Renal pelvis (tissue), 4 donors: ENCODE measurements around the gene CTTN. TPM values are rescaled to one million over a fixed set of nuclear protein-coding genes. Genes with fewer than 3 reads are reported as not detected.
"Not testable (repeated sequence)": the region's sequence is repeated elsewhere in the genome, so short reads cannot be mapped to it uniquely, and the experiment has no call there.

Source experiments
- DNase-seq: peaks from one replicate; pipeline ENCODE4 v3.0.0-alpha.2; 2013
- polyA plus RNA-seq, 3 donors: library from polyadenylated mRNA; unstranded; fragments of 120-200 nt; gene quantifications; one replicate each; pipeline ENCODE4 v1.2.1, GENCODE V29; 2013; ENCODE audit not compliant: insufficient read length in 3 of 3

Gene CTTN
- polyA plus RNA-seq, 3 donors = 166 to 234 (median 223) TPM

GRCh38 chr11:70448983-70449567, 50.7 kb downstream of the CTTN start:
- DNase-seq = no peak

- no peak for DNase-seq
These were observed 56.0 kb downstream of the CTTN start for GRCh38 chr11:70454197-70454767.

- not testable (repeated sequence) for DNase-seq
These were observed 56.5 kb downstream of the CTTN start for GRCh38 chr11:70454811-70455210.

- DNase-seq = no peak
These were observed 57.0 kb downstream of the CTTN start for GRCh38 chr11:70455354-70455753.

DNA sequence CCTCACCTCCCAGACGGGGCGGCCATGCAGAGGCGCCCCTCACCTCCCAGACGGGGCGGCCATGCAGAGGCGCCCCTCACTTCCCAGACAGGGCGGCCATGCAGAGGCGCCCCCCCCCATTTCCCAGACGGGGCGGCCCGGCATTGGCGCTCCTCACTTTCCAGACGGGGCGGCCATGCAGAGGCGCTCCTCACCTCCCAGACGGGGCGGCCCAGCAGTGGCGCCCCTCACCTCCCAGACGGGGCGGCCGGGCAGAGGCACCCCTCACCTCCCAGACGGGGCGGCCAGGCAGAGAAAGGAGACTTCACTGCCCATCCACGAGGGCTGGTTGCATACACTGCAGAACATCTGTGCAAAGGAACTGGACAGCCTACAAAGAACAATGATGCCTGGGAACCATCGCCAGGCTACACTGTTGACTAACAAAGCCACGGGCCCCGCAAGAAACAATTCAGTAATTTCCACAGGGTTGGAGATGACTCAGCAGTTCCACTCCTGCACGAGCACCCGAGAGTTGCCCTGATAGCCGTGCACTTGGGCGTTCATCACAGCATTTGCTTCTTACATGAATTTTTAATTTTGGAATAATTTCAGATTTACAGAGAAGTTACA, 58.7 kb downstream of the CTTN start:
- no peak for DNase-seq

DNA sequence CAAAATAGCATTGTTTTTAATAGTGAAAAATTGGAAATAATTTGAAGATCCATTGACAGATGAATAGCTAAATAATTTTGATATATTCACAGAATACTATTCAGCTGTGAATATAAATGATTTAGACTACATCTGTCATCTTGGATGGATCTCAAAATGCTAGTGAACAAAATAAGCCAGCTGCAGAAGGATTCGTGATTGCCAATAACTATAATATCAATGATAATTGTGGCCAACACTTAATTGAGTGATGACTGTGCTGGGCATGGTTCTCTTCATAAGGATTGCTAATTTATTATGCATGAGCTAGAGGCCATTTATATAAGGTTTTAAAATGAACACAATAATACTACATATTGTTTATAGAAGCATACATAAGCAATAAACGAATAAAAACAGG, 60.4 kb downstream of the CTTN start:
- no peak for DNase-seq

DNA sequence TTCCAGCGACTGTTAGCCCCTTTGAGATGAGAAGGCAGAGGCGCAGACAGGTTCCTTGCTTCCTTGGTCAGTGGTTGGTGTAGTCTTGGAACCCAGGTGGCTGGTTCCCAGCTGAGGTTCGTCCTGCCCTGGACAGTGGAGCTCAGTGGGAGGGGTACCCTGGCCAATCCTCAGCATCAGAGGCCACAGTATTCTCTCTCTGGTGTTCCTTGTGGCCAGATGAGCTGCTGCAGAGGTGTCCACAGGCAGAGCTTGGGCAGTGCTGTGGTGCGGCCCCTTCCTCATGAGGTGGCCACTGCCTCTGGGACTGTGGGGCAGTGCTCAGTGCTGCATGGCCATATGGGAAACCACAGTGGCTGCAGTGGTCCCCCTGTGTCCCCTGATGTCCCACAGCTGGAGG, 61.8 kb downstream of the CTTN start:
- no peak for DNase-seq

DNA sequence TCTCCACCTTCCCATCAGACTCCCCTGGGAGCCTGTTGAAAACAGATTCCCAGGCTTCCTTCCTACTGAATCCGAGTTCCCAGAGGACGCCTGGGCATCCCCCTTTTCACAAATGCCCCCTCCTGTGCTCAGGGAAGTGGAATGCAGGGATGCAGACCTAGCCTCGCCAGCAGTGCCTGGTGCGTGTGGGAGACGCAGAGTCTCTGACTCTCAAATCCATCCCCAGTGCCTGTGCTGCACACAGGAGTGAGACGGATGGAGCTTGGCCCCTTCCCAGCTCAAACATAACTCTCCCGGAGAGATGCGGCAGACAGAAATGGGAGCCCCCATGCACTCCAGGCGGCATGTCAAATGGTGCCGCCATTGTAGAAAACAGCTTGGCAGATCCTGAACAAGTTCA, 62.6 kb downstream of the CTTN start:
- DNase-seq = no peak

GRCh38 chr11:70462818-70463477, 64.6 kb downstream of the CTTN start:
- no peak for DNase-seq

DNA sequence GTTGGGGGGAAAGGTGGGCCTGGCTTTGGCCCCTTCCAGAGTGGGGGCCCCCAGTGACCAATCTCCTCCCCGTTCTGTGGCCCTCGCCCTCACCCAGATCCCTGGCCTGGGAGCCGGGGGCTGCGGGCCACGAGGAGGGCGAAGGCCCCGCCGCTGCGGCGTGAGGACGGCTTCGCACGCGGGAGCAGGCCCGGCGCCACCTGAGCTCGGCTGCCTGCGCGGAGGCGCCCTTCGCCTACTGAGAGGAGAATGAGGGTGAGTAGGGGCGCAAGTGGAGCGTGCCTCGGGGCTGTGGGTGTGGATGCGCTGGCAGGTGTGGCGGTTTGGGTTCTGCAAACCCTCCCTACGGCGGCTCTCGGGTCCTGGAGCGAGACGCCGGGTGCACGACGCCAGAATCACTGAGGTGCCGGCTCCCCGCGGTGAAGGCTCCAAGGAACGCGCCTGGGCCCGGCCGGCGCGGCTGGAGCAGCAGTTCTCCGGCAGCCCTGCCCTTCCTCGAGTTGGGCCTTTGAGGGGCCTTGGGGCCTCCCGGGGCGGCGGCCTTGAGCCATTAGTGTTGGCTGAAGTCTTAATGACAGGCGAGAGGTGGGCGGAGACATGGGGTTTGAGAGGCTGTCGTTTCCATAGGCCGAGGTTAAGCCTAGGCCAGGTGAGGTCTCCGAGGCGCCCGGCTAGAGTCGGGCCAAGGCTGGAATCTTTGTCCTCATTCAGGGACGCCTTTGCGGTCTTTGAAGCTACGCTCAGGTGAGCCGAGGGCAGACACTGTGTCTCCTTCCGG, 65.3 kb downstream of the CTTN start:
- no peak for DNase-seq

GRCh38 chr11:70464509-70465361, 66.4 kb downstream of the CTTN start:
- DNase-seq = no peak

GRCh38 chr11:70466154-70466553, 67.8 kb downstream of the CTTN start:
- no peak for DNase-seq

GRCh38 chr11:70466596-70466995, 68.3 kb downstream of the CTTN start:
- no peak for DNase-seq

- peak; percentile 53 for DNase-seq
These were observed 69.1 kb downstream of the CTTN start for GRCh38 chr11:70467201-70468085.

DNA sequence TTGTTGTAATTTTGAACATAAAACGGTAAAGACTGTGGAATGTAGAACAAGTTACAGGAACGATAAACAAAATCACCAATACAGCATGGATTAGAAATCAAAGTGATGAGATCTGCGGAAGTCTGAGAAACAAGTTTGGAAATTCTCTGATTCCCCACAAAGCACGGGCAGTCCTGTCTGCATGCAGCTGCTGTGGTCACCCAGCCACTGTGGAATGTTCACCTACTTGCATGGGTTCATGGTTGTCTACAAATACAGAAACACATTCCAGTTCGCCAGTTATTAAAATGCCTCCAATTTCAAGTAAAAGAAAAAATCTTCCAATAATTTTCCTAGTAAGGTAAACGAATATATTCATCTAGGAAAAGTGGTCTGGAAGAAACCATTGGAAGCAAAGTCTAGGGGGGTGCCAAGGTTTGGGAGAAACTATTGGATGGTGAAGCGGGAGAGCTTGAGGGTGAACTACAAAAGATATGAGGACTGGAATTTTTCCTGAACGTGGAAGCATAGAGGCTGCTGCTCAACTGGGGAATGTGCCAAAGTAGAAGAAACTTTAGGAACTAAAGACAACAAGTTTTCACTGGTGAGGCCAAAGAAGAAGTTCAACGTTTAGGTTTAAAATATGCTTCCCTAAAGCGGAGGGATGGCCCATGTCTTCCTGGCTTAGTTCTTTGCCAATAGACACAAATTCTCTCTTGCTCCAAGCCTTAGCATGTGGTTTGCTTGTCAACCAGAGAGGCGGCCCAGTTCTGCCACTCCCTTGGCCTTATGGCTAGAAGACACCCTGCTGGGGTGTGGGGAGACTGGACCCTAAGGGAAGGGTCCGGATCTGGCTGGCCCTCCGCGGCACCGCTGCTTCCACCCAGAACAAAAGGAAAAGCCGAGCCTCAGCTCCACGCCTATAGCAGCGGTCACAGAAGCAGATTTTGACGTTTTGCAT, 70.2 kb downstream of the CTTN start:
- no peak for DNase-seq

DNA sequence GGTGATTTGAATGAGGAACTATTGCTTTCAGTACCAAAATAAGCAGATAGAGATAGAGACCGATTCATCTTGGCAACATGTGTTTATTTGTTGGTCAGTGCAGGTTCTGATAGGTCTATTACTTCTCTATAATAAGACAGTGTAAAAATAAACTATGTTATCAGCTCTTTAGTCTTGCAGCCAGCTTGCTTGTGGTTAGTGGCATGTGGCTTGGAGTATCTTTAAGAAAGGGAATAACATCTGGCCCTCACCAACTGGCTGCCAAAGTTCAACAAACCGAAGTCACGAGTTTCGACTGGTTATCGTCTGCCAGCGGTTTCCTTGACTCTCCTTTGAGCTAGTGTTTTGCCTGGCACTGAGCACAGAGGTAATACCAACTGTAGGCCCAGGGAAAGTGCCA, 71.8 kb downstream of the CTTN start:
- no peak for DNase-seq

- no peak for DNase-seq
These were observed 72.9 kb downstream of the CTTN start for GRCh38 chr11:70471254-70471653.

DNA sequence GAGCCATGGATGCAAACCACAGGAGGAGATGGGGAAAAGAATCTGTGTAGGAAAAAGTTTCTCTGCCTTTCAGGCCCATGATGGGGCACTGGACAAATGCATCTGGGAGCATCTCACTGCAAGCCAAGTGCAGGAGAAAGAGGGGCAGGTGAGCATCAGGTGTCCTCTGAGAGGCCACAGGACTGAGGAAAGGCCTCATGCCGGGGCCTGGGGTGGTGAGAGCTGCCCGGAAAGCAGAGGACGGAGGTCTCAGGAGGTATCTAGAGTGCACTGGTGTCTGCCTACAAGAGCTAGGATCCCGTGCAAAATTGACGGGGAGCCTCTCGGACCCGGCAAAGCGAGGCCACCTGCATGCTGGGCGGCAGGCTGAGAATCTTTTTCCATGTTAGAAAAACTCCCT, 73.9 kb downstream of the CTTN start:
- DNase-seq = no peak

GRCh38 chr11:70473186-70473872, 75.0 kb downstream of the CTTN start:
- no peak for DNase-seq
